Ovary (tissue), 9 donors: ENCODE results near the gene PPP2R5C. TPM values are rescaled to one million over a fixed set of nuclear protein-coding genes. Genes with fewer than 3 reads are reported as not detected.

Experiments
- DNase-seq, 5 donors: peaks; one replicate each; pipeline ENCODE4 v3.0.0-alpha.2; 2019 to 2020
- H3K27ac ChIP-seq, 2 donors: fragments of 200-600 bp; one replicate each; pipeline versions ENCODE4 v1.5.1 to v1.8.0; 2019 to 2022
- H3K27me3 ChIP-seq: fragments of 200-600 bp; one replicate; pipeline ENCODE4 v1.8.0; 2022
- H3K36me3 ChIP-seq: fragments of 200-600 bp; sonication (generic); one replicate; pipeline ENCODE4 v1.5.1; 2019
- H3K4me1 ChIP-seq: one replicate; pipeline ENCODE4 v1.8.1; 2013; ENCODE audit warnings: mild to moderate bottlenecking, moderate library complexity; ENCODE audit not compliant: insufficient read depth
- H3K4me3 ChIP-seq: fragments of 200-600 bp; sonication (generic); one replicate; pipeline ENCODE4 v1.5.1; 2017
- H3K9me3 ChIP-seq, 2 donors: fragments of 200-600 bp in 1 of 2; sonication (generic) in 1 of 2; one replicate each; pipeline versions ENCODE4 v1.5.1 to v1.8.1; 2013 to 2019; ENCODE audit warnings: mild to moderate bottlenecking in 1 of 2, moderate library complexity in 1 of 2
- EP300 ChIP-seq: sonication (generic); formaldehyde crosslinking; IDR thresholded peaks from one replicate; pipeline ENCODE4 v1.6.1; 2017; ENCODE audit warnings: antibody characterized with exemption
- POLR2A ChIP-seq: fragments of 450-650 bp; IDR thresholded peaks from one replicate; pipeline ENCODE4 v1.6.1; 2017; ENCODE audit warnings: antibody characterized with exemption, mild to moderate bottlenecking, moderate library complexity
- WGBS, 3 donors: extraction: QIAGEN DNeasy Blood & Tissue Kit in 1 of 3; methylation state at CpG; one replicate each; pipeline versions ENCODE4 v1.1.5 to v1.1.7; 2013 to 2017; 5-methylcytosine and 5-hydroxymethylcytosine counted together
- intact Hi-C, 4 donors: fragments of 100-400 bp; cut with DNase I; formaldehyde crosslinking; loops; one replicate each; pipeline versions ENCODE4 v1.11.0 to v1.15.1; 2022 to 2023
- polyA plus RNA-seq, 2 donors: library from polyadenylated mRNA; stranded (reverse); fragments of 200-250 nt in 1 of 2; fragments of 350-450 nt in 1 of 2; fragmentation: Illumina TruSeq in 1 of 2; extraction: RNeasy Lipid Tissue Mini Kit (QIAGEN cat#74804) in 1 of 2; gene quantifications; one replicate each; pipeline ENCODE4 v1.2.3, GENCODE V29; 2013 to 2014
- total RNA-seq, 7 donors: library from RNA; depleted of rRNA in 2 of 7; stranded (reverse); fragments of >200 nt in 2 of 7; fragmentation: NEBNext Ultra II Directional in 3 of 7; extraction: Animal tissue kit (Norgen Biotek cat#: 25700) in 3 of 7; gene quantifications; one replicate each; pipeline versions ENCODE4 v1.1.0 to v1.2.4, GENCODE V29; 2016 to 2023
- TF ChIP-seq, protein P1 (sequence below), 3 donors: fragments of 450-650 bp in 2 of 3; fragments of 200-600 bp in 1 of 3; IDR thresholded peaks; one replicate each; pipeline versions ENCODE4 v1.5.1 to v1.8.0; 2016 to 2022; ENCODE audit warnings: antibody characterized with exemption in 3 of 3, mild to moderate bottlenecking in 1 of 3
- donor health status: DM: no; HTN: no; CAD: no; lungs with moderate emphysema.
- donor health status: DM: no; HTN: no; CAD: no.
- donor health status: Bipolar disorder and iron deficiency.
- donor health status: DM: yes; HTN: yes; CAD: no.
- donor health status: DM: no; HTN: no; CAD: no.
- donor health status: DM: yes; HTN: yes; CAD: no.

Gene PPP2R5C
- total and polyA plus RNA-seq, 9 donors = 52.8 to 136 (median 96.6) TPM

- H3K4me3 ChIP-seq = no peak overlapping the region
- WGBS, 3 donors = 82 to 85% (median 84%) methylated on average over 25 of the region's 25 CpGs
- no peaks in the 10 kb centered on the region for H3K27me3 ChIP-seq
- DNase-seq = peak in 1 of 5 donors; percentile 26
- H3K36me3 ChIP-seq = no peaks in the 10 kb centered on the region
- H3K9me3 ChIP-seq = no peaks in the 10 kb centered on the region
- TF ChIP-seq EP300 = no peak
- intact Hi-C loops = no loop called here
- H3K4me1 ChIP-seq = no peaks in the 10 kb centered on the region
- H3K27ac ChIP-seq = no peak overlapping the region
Measured at GRCh38 chr14:101956179-101956885, 194.8 kb downstream of the PPP2R5C start.

DNA sequence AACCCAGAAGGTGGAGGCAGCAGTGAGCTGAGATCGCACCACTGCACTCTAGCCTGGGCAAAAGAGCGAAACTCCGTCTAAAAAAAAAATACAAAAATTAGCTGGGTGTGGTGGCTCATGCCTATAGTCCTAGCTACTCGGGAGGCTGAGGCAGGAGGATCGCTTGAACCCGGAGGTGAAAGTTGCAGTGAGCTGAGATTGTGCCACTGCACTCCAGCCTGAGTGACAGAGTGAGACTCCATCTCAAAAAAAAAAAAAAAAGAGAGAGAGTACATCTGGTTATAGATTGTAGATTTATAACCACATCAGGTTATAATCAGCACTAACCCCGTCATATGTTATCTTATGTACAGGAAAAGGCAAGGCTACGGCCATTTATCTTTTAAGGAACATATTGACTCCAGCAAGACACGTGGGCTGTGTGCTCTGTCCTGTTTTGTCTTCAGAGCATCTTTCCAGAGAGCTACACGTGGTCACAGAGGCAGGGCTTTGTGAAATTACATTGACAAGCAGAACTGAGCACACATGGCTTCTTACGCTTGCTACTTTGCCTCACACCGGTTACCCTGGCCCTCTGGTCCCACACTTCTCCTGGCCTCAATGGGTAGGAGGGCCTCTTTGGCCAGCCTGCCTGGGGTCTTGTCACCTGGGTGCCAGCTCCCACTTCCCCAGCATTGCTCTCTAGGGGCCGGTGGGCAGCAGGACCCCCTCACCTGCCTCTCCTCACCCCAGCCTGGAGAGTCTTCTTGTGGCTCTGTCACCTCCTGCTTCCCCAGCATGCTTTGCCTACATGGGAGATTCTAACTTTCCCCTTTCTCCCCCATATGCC is 196.1 kb downstream of the PPP2R5C start:
- no peak overlapping the region for H3K4me3 ChIP-seq
- no peaks in the 10 kb centered on the region for H3K27me3 ChIP-seq
- 77 to 78% (median 77%) methylated on average over 13 of the region's 13 CpGs for WGBS, 3 donors
- no peaks in the 10 kb centered on the region for H3K36me3 ChIP-seq
- DNase-seq = peak in 1 of 5 donors; percentile 23
- TF ChIP-seq EP300 (no peak), POLR2A (no peak)
- TF ChIP-seq, protein P1, sequence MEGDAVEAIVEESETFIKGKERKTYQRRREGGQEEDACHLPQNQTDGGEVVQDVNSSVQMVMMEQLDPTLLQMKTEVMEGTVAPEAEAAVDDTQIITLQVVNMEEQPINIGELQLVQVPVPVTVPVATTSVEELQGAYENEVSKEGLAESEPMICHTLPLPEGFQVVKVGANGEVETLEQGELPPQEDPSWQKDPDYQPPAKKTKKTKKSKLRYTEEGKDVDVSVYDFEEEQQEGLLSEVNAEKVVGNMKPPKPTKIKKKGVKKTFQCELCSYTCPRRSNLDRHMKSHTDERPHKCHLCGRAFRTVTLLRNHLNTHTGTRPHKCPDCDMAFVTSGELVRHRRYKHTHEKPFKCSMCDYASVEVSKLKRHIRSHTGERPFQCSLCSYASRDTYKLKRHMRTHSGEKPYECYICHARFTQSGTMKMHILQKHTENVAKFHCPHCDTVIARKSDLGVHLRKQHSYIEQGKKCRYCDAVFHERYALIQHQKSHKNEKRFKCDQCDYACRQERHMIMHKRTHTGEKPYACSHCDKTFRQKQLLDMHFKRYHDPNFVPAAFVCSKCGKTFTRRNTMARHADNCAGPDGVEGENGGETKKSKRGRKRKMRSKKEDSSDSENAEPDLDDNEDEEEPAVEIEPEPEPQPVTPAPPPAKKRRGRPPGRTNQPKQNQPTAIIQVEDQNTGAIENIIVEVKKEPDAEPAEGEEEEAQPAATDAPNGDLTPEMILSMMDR (IDR thresholded peaks at IDR 0.05) = no peak
- intact Hi-C loops = no loop called here
- no peaks in the 10 kb centered on the region for H3K4me1 ChIP-seq
- no peaks in the 10 kb centered on the region for H3K9me3 ChIP-seq
- no peak overlapping the region for H3K27ac ChIP-seq

DNA sequence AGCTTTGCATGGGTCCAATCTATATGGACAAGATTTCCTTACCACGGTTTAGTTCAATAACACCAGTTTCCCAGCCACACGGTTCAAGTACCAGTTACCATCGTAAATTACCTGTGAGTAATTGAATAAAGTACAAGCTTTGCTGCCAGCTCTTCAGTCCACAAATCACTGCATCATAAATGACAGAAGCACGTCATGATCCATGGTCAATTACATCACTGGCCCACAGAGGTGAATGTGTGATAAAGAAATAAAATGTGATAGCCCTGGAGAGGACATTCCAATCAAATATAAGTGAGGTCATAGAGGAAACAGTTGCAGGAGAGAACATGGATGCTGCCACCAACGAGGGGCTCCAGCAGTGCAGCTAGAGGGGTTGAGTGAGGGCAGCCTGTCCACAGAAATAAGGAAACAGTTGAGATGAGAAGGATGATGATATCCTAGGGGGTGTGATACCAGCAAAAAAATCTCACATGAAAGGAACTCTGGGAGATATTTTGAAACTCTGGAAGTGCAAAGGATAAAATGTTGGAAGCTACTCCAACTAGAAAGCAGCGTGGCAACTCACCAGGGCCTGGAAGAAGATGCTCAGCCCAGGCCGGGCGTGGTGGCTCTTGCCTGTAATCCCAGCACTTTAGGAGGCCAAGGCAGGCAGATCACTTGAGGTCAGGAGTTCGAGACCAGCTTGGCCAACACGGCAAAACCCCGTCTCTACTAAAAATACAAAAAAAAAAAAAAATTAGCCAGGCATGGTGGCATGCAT is 197.1 kb downstream of the PPP2R5C start:
- Histone ChIP-seq H3K4me1 (no peaks in the 10 kb centered on the region), H3K27me3 (no peaks in the 10 kb centered on the region), H3K9me3 (no peaks in the 10 kb centered on the region), H3K27ac (no peak overlapping the region), H3K4me3 (no peak overlapping the region), H3K36me3 (no peaks in the 10 kb centered on the region)
- intact Hi-C loops = no loop called here
- TF ChIP-seq EP300 (no peak), POLR2A (no peak)
- TF ChIP-seq, protein P1 (IDR thresholded peaks at IDR 0.05) = no peak
- 72 to 75% (median 72%) methylated on average over 11 of the region's 11 CpGs for WGBS, 3 donors
- peak in 1 of 5 donors; percentile 13 for DNase-seq

- 81 to 91% (median 83%) methylated on average over 2 of the region's 2 CpGs for WGBS, 3 donors
- Histone ChIP-seq H3K9me3 (no peaks in the 10 kb centered on the region), H3K4me1 (no peaks in the 10 kb centered on the region), H3K27me3 (no peaks in the 10 kb centered on the region), H3K27ac (no peak overlapping the region), H3K4me3 (no peak overlapping the region), H3K36me3 (no peaks in the 10 kb centered on the region)
- TF ChIP-seq EP300 = no peak
- TF ChIP-seq POLR2A = no peak
- TF ChIP-seq, protein P1 (IDR thresholded peaks at IDR 0.05) = no peak
- intact Hi-C loops = no loop called here
- no peak for DNase-seq
Measured at GRCh38 chr14:101959277-101959676, 197.8 kb downstream of the PPP2R5C start.
